Caco-2 (cell line): Measurements from ENCODE around the gene TBC1D2. TPM values are rescaled to one million over a fixed set of nuclear protein-coding genes. Genes with fewer than 3 reads are reported as not detected.

Source experiments
- BruUV-seq: library from RNA; stranded (reverse); fragments of 400-500 nt; replicated peaks from 2 replicates; lab custom pipeline; 2021; lab: Mats Ljungman, UMichigan
- CTCF ChIA-PET: fragments of 300-600 bp; sonication (Branson Sonifier 250); formaldehyde crosslinking; loops from one replicate; lab custom pipeline; 2022; ENCODE audit warnings: antibody characterized with exemption; lab: Charles Lee
- POLR2A ChIA-PET: fragments of 300-600 bp; sonication (Branson Sonifier 250); formaldehyde crosslinking; loops from one replicate; lab custom pipeline; 2022; ENCODE audit warnings: antibody characterized with exemption; lab: Charles Lee
- DNase-seq, 2 experiments: peaks; one replicate each; pipeline versions ENCODE4 v3.0.0 to v3.0.0-alpha.2; 2020 to 2022
- H3K27me3 ChIP-seq: replicated peaks from 2 replicates; pipeline ENCODE4 v1.6.0; 2011; ENCODE audit warnings: low read length; ENCODE audit not compliant: control insufficient read depth, insufficient read depth
- H3K36me3 ChIP-seq: 2 replicates; pipeline ENCODE4 v1.5.1; 2011; ENCODE audit warnings: low read length; ENCODE audit not compliant: control insufficient read depth, insufficient read depth
- H3K4me1 ChIP-seq: fragments of 250-450 bp; sonication (Bioruptor Pico); 2 replicates; pipeline ENCODE4 v1.5.1; 2020; ENCODE audit warnings: mild to moderate bottlenecking
- H3K4me3 ChIP-seq: 2 replicates; pipeline ENCODE4 v1.5.1; 2011; ENCODE audit warnings: low read depth, mild to moderate bottlenecking, control low read depth, low read length
- H3K9me3 ChIP-seq: fragments of 250-450 bp; sonication (Bioruptor Pico); 2 replicates; pipeline ENCODE4 v1.5.1; 2020; ENCODE audit warnings: mild to moderate bottlenecking, moderate library complexity
- H3K27ac Mint-ChIP-seq: one replicate; pipeline ENCODE4 v1.8.0; 2022; ENCODE audit warnings: mixed read lengths; ENCODE audit not compliant: unreplicated experiment
- H3K27me3 Mint-ChIP-seq: one replicate; pipeline ENCODE4 v1.8.0; 2022; ENCODE audit warnings: mixed read lengths; ENCODE audit not compliant: insufficient read depth, unreplicated experiment
- H3K36me3 Mint-ChIP-seq: one replicate; pipeline ENCODE4 v1.8.0; 2022; ENCODE audit warnings: mild to moderate bottlenecking, mixed read lengths; ENCODE audit not compliant: insufficient read depth, unreplicated experiment
- H3K4me1 Mint-ChIP-seq: one replicate; pipeline ENCODE4 v1.8.0; 2022; ENCODE audit warnings: low read depth, mixed read lengths; ENCODE audit not compliant: unreplicated experiment
- H3K4me3 Mint-ChIP-seq: one replicate; pipeline ENCODE4 v1.8.0; 2022; ENCODE audit warnings: mild to moderate bottlenecking, moderate library complexity, mixed read lengths; ENCODE audit not compliant: unreplicated experiment
- H3K9me3 Mint-ChIP-seq: one replicate; pipeline ENCODE4 v1.8.0; 2022; ENCODE audit warnings: mixed read lengths; ENCODE audit not compliant: unreplicated experiment
- intact Hi-C: fragments of 100-400 bp; cut with micrococcal nuclease; formaldehyde crosslinking; loops from one replicate; pipeline ENCODE4 v1.10.0; 2022; ENCODE audit not compliant: unreplicated experiment
- total RNA-seq: library from RNA; stranded (reverse); gene quantifications from 2 replicates; pipeline ENCODE4 v1.2.3, GENCODE V29; 2022
- TF ChIP-seq, protein P1 (sequence below), 2 experiments: fragments of 200-600 bp in 1 of 2; IDR thresholded peaks; 1 replicate in 1 of 2; 2 replicates in 1 of 2; pipeline versions ENCODE4 v1.5.1 to v1.8.0; 2011 to 2022; ENCODE audit warnings: antibody characterized with exemption in 1 of 2, control low read depth in 1 of 2, inconsistent platforms in 1 of 2, low read depth in 1 of 2, low read length in 1 of 2, mild to moderate bottlenecking in 1 of 2, moderate library complexity in 1 of 2; ENCODE audit not compliant: insufficient read depth in 1 of 2, severe bottlenecking in 1 of 2, unreplicated experiment in 1 of 2

Gene TBC1D2
- total RNA-seq, 1 experiment from 2014 or later: 8.5 TPM

DNA sequence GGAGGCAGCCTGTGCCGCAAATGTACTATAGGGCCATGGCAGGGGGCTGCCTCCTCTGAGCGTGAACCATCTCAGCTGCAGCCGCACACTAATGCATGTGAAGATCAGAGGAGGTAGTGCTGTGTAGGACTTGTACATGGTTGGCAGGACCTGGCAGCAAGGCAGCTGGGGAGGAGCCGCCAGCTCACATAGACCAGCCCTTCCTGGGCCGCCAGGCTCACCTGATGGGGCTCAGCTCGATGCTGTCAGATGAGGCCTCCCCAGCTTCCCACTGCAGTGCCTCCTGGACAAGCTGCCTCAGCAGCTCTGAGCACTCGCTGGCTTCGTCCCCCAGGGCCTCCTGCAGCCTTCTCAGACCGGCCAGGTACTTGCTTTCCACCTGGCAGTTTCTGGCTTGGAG is 45.0 kb downstream of the TBC1D2 start:
- BruUV-seq: no TSS peak
- POLR2A ChIA-PET: no interaction called here
- H3K27me3 Mint-ChIP-seq: no peaks in the 10 kb centered on the region
- H3K4me3 Mint-ChIP-seq: no peak overlapping the region
- no peak overlapping the region for H3K27ac Mint-ChIP-seq
- Histone ChIP-seq H3K27me3 (no peaks in the 10 kb centered on the region), H3K4me3 (no peak overlapping the region), H3K36me3 (peaks cover 4% of the 10 kb centered on the region; the same call in 1 of the 2 replicates), H3K4me1 (no peaks in the 10 kb centered on the region), H3K9me3 (no peaks in the 10 kb centered on the region)
- no peaks in the 10 kb centered on the region for H3K9me3 Mint-ChIP-seq
- intact Hi-C loops: no loop called here
- CTCF ChIA-PET: interaction anchor here (1.3 kb wide), 1 partner anchor 46 kb away, joined by 3 read pairs; no protein-coding TSS in a partner anchor
- H3K4me1 Mint-ChIP-seq: no peaks in the 10 kb centered on the region
- H3K36me3 Mint-ChIP-seq: no peaks in the 10 kb centered on the region
- no peak for DNase-seq
- TF ChIP-seq, protein P1, sequence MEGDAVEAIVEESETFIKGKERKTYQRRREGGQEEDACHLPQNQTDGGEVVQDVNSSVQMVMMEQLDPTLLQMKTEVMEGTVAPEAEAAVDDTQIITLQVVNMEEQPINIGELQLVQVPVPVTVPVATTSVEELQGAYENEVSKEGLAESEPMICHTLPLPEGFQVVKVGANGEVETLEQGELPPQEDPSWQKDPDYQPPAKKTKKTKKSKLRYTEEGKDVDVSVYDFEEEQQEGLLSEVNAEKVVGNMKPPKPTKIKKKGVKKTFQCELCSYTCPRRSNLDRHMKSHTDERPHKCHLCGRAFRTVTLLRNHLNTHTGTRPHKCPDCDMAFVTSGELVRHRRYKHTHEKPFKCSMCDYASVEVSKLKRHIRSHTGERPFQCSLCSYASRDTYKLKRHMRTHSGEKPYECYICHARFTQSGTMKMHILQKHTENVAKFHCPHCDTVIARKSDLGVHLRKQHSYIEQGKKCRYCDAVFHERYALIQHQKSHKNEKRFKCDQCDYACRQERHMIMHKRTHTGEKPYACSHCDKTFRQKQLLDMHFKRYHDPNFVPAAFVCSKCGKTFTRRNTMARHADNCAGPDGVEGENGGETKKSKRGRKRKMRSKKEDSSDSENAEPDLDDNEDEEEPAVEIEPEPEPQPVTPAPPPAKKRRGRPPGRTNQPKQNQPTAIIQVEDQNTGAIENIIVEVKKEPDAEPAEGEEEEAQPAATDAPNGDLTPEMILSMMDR (IDR thresholded peaks at IDR 0.05; ENCODE audit: insufficient read depth in 1 of 2, low read depth in 1 of 2, low read length in 1 of 2, severe bottlenecking in 1 of 2, unreplicated experiment in 1 of 2): no peak

GRCh38 chr9:98209530-98209929 is 45.9 kb downstream of the TBC1D2 start:
- Histone ChIP-seq H3K9me3 (no peaks in the 10 kb centered on the region), H3K4me1 (no peaks in the 10 kb centered on the region), H3K36me3 (peaks cover 4% of the 10 kb centered on the region; the same call in 1 of the 2 replicates), H3K27me3 (no peaks in the 10 kb centered on the region), H3K4me3 (no peak overlapping the region)
- ChIA-PET POLR2A (no interaction called here), CTCF (interaction anchor here (0.6 to 0.9 kb wide), 2 partner anchors 18 to 23 kb away, joined by 3 to 11 read pairs; no protein-coding TSS in a partner anchor)
- DNase-seq: no peak
- H3K4me3 Mint-ChIP-seq: no peak overlapping the region
- intact Hi-C loops: no loop called here
- H3K36me3 Mint-ChIP-seq: no peaks in the 10 kb centered on the region
- no peaks in the 10 kb centered on the region for H3K4me1 Mint-ChIP-seq
- BruUV-seq: no TSS peak
- H3K27ac Mint-ChIP-seq: no peak overlapping the region
- no peaks in the 10 kb centered on the region for H3K27me3 Mint-ChIP-seq
- H3K9me3 Mint-ChIP-seq: no peaks in the 10 kb centered on the region
- TF ChIP-seq, protein P1 (IDR thresholded peaks at IDR 0.05; ENCODE audit: insufficient read depth in 1 of 2, low read depth in 1 of 2, low read length in 1 of 2, severe bottlenecking in 1 of 2, unreplicated experiment in 1 of 2): no peak

GRCh38 chr9:98208635-98209034 is 46.8 kb downstream of the TBC1D2 start:
- H3K4me1 ChIP-seq: no peaks in the 10 kb centered on the region
- TF ChIP-seq, protein P1 (IDR thresholded peaks at IDR 0.05; ENCODE audit: insufficient read depth in 1 of 2, low read depth in 1 of 2, low read length in 1 of 2, severe bottlenecking in 1 of 2, unreplicated experiment in 1 of 2): no peak
- no peak overlapping the region for H3K4me3 ChIP-seq
- Mint-ChIP-seq H3K36me3 (no peaks in the 10 kb centered on the region), H3K9me3 (no peaks in the 10 kb centered on the region), H3K4me3 (no peak overlapping the region), H3K27ac (no peak overlapping the region), H3K27me3 (no peaks in the 10 kb centered on the region), H3K4me1 (no peaks in the 10 kb centered on the region)
- DNase-seq: no peak
- BruUV-seq: no TSS peak
- CTCF ChIA-PET: no interaction called here
- peaks cover 3% of the 10 kb centered on the region; the same call in 1 of the 2 replicates for H3K36me3 ChIP-seq
- H3K27me3 ChIP-seq: no peaks in the 10 kb centered on the region
- intact Hi-C loops: no loop called here
- POLR2A ChIA-PET: no interaction called here
- no peaks in the 10 kb centered on the region for H3K9me3 ChIP-seq
